ENCODE measurements around the gene CTNNB1. TPM values are rescaled to one million over a fixed set of nuclear protein-coding genes. Genes with fewer than 3 reads are reported as not detected.

CTNNB1 gene
- total and polyA plus RNA-seq, 2 of the 8 experiments (the other 6 are each of a cell fraction or from before 2014, with no cell fraction given) = 356 to 579 TPM

DNA sequence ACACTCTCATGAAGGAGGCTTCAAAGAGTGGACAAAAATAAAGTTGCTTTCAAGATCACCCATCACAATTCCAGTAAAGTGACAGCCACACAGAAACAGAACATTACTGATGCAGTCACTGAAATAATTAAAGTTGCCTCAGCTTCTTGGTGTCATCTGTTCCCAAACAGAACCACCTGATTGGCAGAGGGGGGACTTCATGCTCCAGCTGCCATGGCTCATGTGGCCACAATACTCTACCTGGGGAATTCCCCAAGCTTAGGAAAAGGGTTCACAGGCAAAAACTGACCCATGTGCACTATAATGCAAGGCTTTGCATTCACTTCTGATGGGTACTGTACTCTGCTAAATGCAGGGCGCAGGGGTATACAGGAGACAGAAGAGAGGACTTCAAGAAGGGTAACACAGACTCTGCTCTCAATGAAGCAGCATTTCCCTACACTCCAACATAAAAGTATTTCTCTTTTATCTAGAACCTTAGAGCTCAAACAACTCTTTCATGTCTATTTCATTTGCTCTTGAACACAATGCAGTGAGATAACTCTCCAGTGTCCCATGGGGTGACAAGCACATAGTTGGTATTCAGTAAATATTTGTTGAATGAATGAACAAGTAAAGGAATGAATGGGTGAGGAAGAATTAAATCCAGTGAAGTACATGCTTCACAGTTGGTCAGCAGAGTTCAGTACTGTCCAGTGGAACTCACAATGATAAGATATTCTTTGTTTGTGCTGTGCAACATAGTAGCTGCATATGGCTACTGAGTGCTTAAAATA is 8.6 kb upstream of the CTNNB1 start:
- CTCF ChIA-PET (ENCODE audit: partially characterized antibody) = interaction anchor here (0.6 to 1.4 kb wide), 6 partner anchors 9 to 835 kb away, joined by 3 to 4 read pairs (median 3); partner anchors contain the start of gene CTNNB1
- Histone ChIP-seq H3K4me1 (replicated peaks in 1 of 4; ENCODE audit: control insufficient read depth in 3 of 4, insufficient read depth in 4 of 4, low read length in 3 of 4) (no peaks in the 10 kb centered on the region), H4K5ac (ENCODE audit: insufficient read length, low read depth, low read length) (no peak overlapping the region), H3K23me2 (ENCODE audit: low read depth, low read length) (no peaks in the 10 kb centered on the region), H3K79me2 (ENCODE audit: control insufficient read depth in 1 of 2, insufficient read depth in 2 of 2, low read length in 2 of 2) (no peaks in the 10 kb centered on the region), H4K20me1 (replicated peaks in 1 of 2; ENCODE audit: control insufficient read depth in 1 of 2, insufficient read depth in 2 of 2, low read length in 2 of 2) (no peaks in the 10 kb centered on the region), H3K23ac (ENCODE audit: insufficient read length) (no peak overlapping the region), H3K4me3 (ENCODE audit: extremely low read depth in 1 of 4, insufficient read depth in 2 of 4, low read depth in 3 of 4, low read length in 4 of 4) (no peak overlapping the region), H2BK20ac (ENCODE audit: low read length) (no peak overlapping the region), H2BK15ac (ENCODE audit: low read length) (no peak overlapping the region), H4K91ac (replicated peaks; ENCODE audit: insufficient read length, low read length) (no peak overlapping the region), H3K18ac (ENCODE audit: extremely low read depth, low read length) (no peak overlapping the region), H3K27ac (ENCODE audit: low read depth, low read length) (no peak overlapping the region), H3K9me3 (ENCODE audit: insufficient read depth in 2 of 2, low read depth in 1 of 2, low read length in 1 of 2) (no peaks in the 10 kb centered on the region), H3K36me3 (ENCODE audit: control insufficient read depth in 2 of 4, insufficient read depth in 4 of 4, low read length in 3 of 4) (no peaks in the 10 kb centered on the region), H2BK12ac (ENCODE audit: low read depth, low read length) (no peak overlapping the region), H2AK5ac (ENCODE audit: low read depth, low read length) (no peak overlapping the region), H3K4me2 (ENCODE audit: insufficient read depth in 1 of 2, low read depth in 2 of 2, low read length in 2 of 2) (no peak overlapping the region), H2BK120ac (replicated peaks; ENCODE audit: low read depth, low read length) (no peak overlapping the region), H3K14ac (ENCODE audit: insufficient read length) (no peak overlapping the region), H3K9ac (replicated peaks in 1 of 4; ENCODE audit: extremely low read depth in 1 of 4, low read depth in 3 of 4, low read length in 3 of 4) (no peak overlapping the region), H3K4ac (replicated peaks; ENCODE audit: insufficient read length, low read depth, low read length) (no peak overlapping the region), H2AFZ (ENCODE audit: low read length) (peak overlapping the region; percentile 58; the same call in 1 of the 2 replicates), H3K79me1 (ENCODE audit: low read depth, low read length) (no peaks in the 10 kb centered on the region), H4K8ac (ENCODE audit: extremely low read depth, insufficient read depth, low read length) (no peak overlapping the region), H2BK5ac (ENCODE audit: low read depth, low read length) (no peak overlapping the region), H3K56ac (replicated peaks; ENCODE audit: insufficient read length, low read depth, low read length) (no peak overlapping the region), H3K27me3 (replicated peaks in 1 of 4; ENCODE audit: control insufficient read depth in 3 of 4, extremely low read depth in 1 of 4, insufficient read depth in 3 of 4, low read length in 3 of 4) (no peaks in the 10 kb centered on the region)
- no peak for TF ChIP-seq GABPA (IDR thresholded peaks at IDR 0.05; ENCODE audit: borderline replicate concordance, insufficient read depth, low read length)
- no peak for TF ChIP-seq TCF12 (IDR thresholded peaks at IDR 0.05; ENCODE audit: low read depth, low read length)
- TF ChIP-seq CTBP2 (IDR thresholded peaks at IDR 0.05; ENCODE audit: borderline replicate concordance, insufficient read depth, insufficient read length, low read length) = no peak
- TF ChIP-seq, protein P1, sequence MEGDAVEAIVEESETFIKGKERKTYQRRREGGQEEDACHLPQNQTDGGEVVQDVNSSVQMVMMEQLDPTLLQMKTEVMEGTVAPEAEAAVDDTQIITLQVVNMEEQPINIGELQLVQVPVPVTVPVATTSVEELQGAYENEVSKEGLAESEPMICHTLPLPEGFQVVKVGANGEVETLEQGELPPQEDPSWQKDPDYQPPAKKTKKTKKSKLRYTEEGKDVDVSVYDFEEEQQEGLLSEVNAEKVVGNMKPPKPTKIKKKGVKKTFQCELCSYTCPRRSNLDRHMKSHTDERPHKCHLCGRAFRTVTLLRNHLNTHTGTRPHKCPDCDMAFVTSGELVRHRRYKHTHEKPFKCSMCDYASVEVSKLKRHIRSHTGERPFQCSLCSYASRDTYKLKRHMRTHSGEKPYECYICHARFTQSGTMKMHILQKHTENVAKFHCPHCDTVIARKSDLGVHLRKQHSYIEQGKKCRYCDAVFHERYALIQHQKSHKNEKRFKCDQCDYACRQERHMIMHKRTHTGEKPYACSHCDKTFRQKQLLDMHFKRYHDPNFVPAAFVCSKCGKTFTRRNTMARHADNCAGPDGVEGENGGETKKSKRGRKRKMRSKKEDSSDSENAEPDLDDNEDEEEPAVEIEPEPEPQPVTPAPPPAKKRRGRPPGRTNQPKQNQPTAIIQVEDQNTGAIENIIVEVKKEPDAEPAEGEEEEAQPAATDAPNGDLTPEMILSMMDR (IDR thresholded peaks at IDR 0.05; ENCODE audit: control extremely low read depth in 1 of 3, insufficient read depth in 1 of 3, low read depth in 1 of 3, low read length in 3 of 3) = no peak
- no peak for TF ChIP-seq CHD1 (IDR thresholded peaks at IDR 0.05; ENCODE audit: low read depth, low read length)
- TF ChIP-seq, protein P2, sequence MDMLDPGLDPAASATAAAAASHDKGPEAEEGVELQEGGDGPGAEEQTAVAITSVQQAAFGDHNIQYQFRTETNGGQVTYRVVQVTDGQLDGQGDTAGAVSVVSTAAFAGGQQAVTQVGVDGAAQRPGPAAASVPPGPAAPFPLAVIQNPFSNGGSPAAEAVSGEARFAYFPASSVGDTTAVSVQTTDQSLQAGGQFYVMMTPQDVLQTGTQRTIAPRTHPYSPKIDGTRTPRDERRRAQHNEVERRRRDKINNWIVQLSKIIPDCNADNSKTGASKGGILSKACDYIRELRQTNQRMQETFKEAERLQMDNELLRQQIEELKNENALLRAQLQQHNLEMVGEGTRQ (IDR thresholded peaks at IDR 0.05; ENCODE audit: low read length) = no peak
- no peak for TF ChIP-seq NRF1 (IDR thresholded peaks at IDR 0.05; ENCODE audit: low read depth, low read length)
- TF ChIP-seq CBX5 (IDR thresholded peaks at IDR 0.05; ENCODE audit: low read depth, low read length) = no peak
- TF ChIP-seq SP1 (IDR thresholded peaks at IDR 0.05; ENCODE audit: low read depth, low read length) = no peak
- DNase-seq (ENCODE audit: low read depth in 1 of 2, low spot score in 2 of 2) (no peak), FAIRE-seq (no peak)
- WGBS, 2 experiments (ENCODE audit: extremely low coverage in 1 of 2, insufficient coverage in 1 of 2, insufficient read length in 1 of 2, insufficient replicate concordance in 2 of 2, low coverage in 1 of 2, low lambda C conversion rate in 2 of 2, missing lambda C conversion rate in 1 of 2) = 88% methylated on average over 1 of the region's 1 CpG; no CpG with 5 or more reads in 1 of the 2 experiments
- POLR2A ChIA-PET (ENCODE audit: partially characterized antibody) = interaction anchor here (1.4 to 1.9 kb wide), 2 partner anchors 8 to 16 kb away, joined by 4 to 11 read pairs; partner anchors contain the start of gene CTNNB1

All from H1 (cell line).